ENCODE results near the gene TMEM255B.
"Not testable (repeated sequence)": the region's sequence is repeated elsewhere in the genome, so short reads cannot be mapped to it uniquely, and the experiment has no call there.

Gene TMEM255B

DNA sequence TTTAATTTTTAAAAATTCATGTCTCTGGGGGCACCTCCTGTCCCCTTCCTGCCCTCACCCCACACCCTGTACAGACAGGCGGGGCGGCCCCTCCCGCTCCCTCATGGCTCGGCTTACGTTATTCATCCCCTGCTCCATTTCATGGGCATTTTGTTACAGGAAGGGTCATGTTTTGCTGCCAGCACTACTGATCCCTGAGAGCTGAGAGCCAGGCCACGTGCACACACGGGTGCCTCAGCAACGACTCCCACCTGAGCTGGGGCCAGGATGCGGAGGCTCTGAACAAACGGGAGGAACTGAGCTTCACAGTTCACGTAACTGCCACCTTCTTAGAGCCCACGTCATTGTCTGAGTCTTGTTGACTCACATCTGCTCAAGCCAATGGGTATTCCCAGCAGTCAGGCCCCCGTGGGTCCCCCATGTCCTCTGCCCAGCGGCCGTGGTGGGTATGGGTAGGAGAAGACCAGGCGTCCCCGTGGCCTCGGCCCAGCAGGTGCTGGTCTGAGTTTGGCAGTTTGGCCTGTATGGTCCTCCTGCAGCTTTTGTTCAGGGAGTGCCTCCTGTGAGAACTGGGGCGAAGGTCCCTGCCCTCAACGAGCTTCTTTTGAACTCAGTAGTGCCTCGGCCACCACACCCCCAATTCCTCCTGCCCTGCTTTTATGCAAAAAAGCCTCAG is 16.4 kb upstream of the TMEM255B start:
- no peak overlapping the region for H3K4me3 ChIP-seq (ENCODE audit: low read length)
- TF ChIP-seq, protein P1, sequence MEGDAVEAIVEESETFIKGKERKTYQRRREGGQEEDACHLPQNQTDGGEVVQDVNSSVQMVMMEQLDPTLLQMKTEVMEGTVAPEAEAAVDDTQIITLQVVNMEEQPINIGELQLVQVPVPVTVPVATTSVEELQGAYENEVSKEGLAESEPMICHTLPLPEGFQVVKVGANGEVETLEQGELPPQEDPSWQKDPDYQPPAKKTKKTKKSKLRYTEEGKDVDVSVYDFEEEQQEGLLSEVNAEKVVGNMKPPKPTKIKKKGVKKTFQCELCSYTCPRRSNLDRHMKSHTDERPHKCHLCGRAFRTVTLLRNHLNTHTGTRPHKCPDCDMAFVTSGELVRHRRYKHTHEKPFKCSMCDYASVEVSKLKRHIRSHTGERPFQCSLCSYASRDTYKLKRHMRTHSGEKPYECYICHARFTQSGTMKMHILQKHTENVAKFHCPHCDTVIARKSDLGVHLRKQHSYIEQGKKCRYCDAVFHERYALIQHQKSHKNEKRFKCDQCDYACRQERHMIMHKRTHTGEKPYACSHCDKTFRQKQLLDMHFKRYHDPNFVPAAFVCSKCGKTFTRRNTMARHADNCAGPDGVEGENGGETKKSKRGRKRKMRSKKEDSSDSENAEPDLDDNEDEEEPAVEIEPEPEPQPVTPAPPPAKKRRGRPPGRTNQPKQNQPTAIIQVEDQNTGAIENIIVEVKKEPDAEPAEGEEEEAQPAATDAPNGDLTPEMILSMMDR (conservative IDR thresholded peaks at IDR 0.05; ENCODE audit: low read length) = no peak
- no peak for DNase-seq (ENCODE audit: low read depth)

DNA sequence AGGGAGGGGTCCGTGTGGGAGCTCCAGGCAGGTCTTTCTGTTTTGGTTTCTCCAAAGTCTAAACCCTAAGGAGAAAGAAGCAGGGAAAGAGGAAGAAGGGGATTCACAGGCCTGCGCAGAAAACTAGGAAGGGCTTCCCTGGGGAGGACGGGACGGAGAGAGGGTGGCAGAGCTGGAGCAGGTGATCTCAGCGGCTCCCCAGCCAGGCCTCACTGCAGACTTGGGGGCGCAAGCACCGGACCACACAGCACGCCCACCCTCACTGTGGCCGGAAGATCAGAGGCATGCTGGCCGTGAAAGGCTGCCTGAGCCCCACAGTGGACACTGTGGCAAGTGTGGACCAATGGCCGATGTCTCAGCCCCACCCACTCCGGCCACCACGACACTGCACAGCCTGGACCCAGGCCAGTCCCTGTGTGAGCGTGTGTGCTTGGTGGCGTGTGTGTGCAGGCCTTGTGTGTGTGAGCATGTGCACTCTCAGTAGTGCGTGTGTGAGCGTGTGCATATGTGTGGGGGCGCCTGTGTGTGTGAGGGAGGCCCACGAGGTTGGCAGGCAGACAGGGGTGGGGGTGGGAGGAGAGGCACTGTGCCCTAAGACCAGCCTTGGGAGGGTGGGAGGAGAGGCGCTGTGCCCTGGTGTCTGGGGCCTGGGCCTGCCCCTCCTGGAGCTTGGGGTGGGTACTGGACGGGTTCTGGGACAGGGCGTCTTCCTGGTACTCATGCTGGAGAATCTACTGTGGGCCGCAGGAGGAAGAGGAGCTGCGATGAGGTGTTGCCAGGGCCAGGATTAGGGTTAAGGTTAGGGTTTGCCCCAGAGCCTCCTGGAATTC is 15.4 kb upstream of the TMEM255B start:
- no peak for DNase-seq (ENCODE audit: low read depth)
- H3K4me3 ChIP-seq (ENCODE audit: low read length) = no peak overlapping the region
- TF ChIP-seq, protein P1 (conservative IDR thresholded peaks at IDR 0.05; ENCODE audit: low read length) = no peak

DNA sequence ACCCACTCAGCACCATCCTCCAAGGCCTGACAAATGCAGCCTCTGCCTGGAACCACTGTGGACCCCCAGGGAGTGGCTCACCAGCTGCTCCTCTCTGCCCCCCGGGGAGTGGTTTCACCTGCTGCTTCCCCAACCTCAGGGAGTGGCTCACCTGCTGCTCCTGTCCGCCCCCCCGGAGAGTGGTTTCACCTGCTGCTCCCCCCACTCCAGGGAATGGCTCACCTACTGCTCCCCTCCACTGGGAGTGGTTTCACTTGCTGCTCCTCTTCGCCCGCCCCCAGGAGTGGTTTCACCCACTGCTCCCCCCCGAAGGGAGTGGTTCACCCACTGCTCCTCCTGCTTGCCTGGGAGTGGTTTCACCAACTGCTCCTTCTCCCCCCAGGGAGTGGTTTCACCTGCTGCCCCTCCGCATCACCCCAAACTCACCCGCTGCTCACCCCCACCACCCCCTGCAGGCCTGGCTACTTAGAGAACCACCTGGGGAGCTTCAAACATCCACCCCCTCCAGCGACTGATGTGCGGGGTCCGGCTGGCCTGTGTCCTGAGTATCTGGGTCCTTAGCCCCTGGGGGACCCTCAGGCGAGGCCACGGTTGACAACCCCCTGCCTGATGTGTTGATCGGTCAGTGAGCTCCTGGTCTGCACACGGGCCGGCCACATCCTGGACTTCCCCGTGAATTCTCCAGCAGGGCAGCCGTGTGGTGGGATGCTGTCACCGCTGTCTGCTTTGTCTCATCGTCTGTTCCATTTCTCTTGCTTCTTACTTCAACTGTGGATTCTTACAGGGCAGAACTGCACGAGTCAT is 14.6 kb upstream of the TMEM255B start:
- no peak for DNase-seq (ENCODE audit: low read depth)
- TF ChIP-seq, protein P1 (conservative IDR thresholded peaks at IDR 0.05; ENCODE audit: low read length) = no peak
- H3K4me3 ChIP-seq (ENCODE audit: low read length) = no peak overlapping the region

DNA sequence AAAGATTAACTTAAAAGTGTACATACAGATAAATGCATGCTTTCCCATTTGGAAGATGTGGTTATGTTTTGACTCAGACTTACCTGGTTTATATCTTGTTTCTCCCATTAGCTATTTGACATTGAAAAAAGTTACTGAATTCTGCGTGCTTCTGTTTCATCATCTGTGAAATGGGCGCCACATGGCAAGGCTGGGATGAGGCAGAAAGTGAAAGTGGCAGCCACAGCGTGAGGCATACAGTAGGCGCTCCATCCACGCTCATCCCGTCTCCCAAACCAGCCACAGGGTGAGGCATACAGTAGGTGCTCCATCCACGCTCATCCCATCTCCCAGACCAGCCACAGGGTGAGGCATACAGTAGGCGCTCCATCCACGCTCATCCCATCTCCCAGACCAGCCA is 14.0 kb upstream of the TMEM255B start:
- no peak for DNase-seq (ENCODE audit: low read depth)
- no peak overlapping the region for H3K4me3 ChIP-seq (ENCODE audit: low read length)
- TF ChIP-seq, protein P1 (conservative IDR thresholded peaks at IDR 0.05; ENCODE audit: low read length) = no peak

DNA sequence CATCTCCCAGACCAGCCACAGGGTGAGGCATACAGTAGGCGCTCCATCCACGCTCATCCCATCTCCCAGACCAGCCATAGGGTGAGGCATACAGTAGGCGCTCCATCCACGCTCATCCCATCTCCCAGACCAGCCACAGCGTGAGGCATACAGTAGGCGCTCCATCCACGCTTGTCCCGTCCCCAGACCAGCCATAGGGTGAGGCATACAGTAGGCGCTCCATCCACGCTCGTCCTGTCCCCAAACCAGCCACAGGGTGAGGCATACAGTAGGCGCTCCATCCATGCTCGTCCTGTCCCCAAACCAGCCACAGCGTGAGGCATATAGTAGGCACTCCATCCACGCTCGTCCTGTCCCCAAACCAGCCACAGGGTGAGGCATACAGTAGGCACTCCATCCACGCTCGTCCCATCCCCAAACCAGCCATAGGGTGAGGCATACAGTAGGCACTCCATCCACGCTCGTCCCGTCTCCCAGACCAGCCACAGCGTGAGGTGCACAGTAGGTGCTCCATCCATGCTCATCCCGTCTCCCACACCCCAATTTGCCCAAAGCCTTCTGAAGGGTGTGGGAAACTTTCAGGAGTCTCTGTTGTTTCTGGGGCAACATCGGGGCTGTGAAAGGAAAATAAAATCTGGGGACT is 13.4 kb upstream of the TMEM255B start:
- DNase-seq (ENCODE audit: low read depth); H3K4me3 ChIP-seq (ENCODE audit: low read length): not testable (repeated sequence)

DNA sequence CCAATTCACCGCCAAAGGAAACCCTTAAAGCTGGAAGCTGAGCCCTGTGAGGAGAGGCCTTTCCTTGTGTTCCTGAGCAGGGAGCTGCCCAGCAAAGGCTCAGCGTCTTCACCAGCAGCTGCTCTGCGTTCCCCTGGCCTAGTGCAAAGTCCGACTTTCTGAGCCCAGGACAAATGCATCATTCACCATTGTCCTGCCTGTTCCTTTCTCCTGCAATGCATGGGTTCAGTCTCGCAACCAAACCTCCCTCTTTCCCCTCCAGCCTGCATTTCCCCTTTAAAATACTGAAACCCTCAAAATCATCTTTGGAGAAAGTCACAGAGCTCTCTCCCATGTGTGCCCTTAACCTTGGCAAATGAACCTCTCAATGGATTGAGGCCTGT is 12.9 kb upstream of the TMEM255B start:
- TF ChIP-seq, protein P1 (conservative IDR thresholded peaks at IDR 0.05; ENCODE audit: low read length) = no peak
- no peak overlapping the region for H3K4me3 ChIP-seq (ENCODE audit: low read length)
- DNase-seq (ENCODE audit: low read depth) = no peak

DNA sequence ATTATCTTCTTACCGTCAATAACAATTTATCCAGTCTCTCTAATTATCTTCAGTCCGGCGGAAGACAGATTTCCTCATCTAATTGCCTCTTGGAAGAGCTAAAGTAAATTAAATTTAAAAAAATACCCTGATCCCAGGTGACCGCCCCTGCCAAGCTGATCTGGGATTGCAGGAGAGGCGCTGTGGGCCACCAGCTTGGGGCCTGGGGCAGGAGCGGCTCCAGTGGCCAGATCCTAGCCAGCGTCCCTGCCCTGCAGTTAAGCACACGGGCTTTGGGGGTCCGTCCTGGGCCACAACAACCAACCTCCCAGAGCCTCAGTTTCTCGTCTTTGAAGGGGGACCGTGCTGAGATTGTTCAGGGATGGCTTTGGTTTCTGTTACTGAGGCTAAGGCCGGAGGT is 12.4 kb upstream of the TMEM255B start:
- no peak for DNase-seq (ENCODE audit: low read depth)
- no peak overlapping the region for H3K4me3 ChIP-seq (ENCODE audit: low read length)
- TF ChIP-seq, protein P1 (conservative IDR thresholded peaks at IDR 0.05; ENCODE audit: low read length) = no peak
